Right kidney (tissue), 1 donor: ENCODE measurements around the gene EIF2AK2.
A peak's percentile ranks its signal among the peaks of the same experiment; 100 is the strongest.

Source experiments
- DNase-seq: peaks from one replicate; pipeline ENCODE4 v3.0.0-alpha.2; 2016

EIF2AK2 gene

DNA sequence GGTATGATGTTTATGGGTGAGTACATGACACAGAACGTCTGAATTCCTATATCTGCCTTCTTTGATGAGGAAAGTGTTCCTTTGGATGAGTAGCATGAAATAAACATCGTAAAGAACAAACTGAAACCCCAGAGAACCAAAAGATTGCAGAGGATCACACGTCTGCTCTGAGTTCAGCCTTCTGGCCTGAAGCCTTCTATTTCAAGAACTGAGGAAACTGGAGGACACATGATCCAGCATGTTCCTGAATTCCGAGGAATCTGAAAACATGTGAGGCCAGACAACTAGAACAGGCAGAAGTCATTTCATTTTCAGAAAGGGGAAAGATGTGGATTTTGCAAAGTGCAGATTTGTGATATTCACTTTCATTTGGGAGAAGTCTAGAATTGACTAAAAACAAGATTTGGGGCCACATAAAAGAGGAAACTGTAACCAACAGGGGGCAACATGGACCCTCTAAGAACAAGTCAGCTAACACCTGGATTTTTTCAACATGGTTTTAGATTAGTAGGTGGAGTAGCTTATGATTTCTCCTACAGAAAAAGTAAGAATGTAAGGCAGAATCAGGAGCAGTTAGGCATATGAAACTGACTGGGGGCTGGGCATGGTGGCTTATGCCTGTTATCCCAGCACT lies 23.3 kb upstream of the EIF2AK2 start:
- no peak for DNase-seq

- no peak for DNase-seq
Measured at GRCh38 chr2:37173741-37174140, 17.0 kb upstream of the EIF2AK2 start.

GRCh38 chr2:37171624-37171950 lies 14.8 kb upstream of the EIF2AK2 start:
- no peak for DNase-seq

GRCh38 chr2:37168217-37168981 lies 11.6 kb upstream of the EIF2AK2 start:
- no peak for DNase-seq

DNA sequence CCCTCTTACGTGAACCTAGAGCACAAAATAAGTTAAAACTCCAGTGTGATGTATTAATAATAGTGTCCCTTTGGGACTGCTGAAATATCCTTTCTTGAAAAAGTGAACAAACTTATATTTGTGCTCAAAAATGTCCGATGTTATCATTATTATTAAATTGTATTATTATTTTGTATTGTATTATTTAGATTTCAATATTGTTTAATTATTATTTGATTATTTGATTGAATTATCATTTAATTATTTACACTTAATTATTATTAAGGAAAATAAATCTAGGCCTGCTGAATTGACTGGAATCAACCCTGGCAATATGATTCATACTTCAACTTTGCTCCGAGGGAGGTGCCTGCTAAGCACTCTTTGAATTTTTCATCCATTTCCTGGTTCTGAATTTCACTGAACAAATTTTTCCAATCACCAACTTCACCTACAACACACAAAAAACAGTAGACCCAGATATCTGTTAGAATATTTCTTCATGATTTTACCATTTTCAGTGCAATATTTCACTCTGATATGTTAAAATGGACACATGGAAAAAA lies 10.9 kb upstream of the EIF2AK2 start:
- no peak for DNase-seq

DNA sequence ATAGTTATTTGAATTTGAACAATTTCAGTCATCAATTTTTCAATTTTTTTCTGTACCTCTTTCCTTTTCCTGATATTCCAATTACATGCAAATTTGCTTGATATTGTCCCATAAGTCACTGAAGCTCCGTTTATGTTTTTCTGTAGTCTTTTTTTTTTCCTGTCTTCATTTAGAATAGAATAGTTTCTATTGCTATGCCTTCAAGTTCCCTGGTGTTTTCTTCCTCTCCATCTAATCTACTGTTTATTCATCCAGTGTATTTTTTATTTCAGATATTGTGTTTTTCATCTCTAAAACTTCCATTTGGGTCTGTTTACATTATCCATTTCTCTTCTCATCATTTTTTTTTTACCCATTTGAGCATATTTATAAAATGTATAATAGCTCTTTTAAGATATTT lies 8.0 kb upstream of the EIF2AK2 start:
- DNase-seq: no peak

GRCh38 chr2:37156071-37156856 lies 516 bp downstream of the EIF2AK2 start:
- peak; percentile 84 for DNase-seq

GRCh38 chr2:37154785-37155184 lies 2.0 kb downstream of the EIF2AK2 start:
- no peak for DNase-seq

GRCh38 chr2:37153224-37153623 lies 3.6 kb downstream of the EIF2AK2 start:
- DNase-seq: no peak

- no peak for DNase-seq
Measured at GRCh38 chr2:37149626-37150322, 7.0 kb downstream of the EIF2AK2 start.

DNA sequence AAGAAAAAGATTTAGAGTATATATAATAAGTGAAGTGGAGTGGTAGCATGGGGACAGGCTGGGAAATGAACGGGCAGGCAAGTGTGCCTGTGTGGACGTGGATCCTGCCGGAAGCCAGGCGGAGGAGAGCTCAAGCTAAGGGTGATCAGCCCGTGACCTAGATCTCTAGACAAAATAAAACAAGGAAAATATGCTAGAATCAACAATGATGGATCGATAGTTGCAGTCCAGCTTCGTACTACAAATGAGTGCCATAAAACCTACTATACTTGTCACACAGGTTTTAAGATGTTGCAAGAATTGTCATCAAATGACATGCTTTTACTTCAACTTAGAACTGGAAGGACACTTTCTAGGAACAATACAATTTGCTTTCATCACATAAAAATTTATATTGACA lies 8.5 kb downstream of the EIF2AK2 start:
- no peak for DNase-seq

DNA sequence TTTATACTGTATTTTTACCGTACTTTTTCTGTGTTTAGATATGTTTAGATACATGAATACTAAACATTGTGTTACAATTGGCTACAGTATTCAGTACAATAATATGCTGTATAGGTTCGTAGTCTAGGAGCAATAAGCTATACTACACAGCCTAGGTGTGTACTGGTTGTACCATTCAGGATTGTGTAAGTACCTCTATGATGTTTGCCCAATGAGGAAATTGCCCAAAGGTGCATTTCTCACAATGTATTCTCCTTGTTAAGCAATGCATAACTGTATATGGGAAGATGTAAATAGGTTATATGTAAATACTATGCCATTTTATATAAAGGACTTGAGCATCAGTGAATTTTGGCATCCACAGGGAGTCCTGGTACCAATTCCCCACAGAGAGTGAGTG lies 10.7 kb downstream of the EIF2AK2 start:
- DNase-seq: no peak

DNA sequence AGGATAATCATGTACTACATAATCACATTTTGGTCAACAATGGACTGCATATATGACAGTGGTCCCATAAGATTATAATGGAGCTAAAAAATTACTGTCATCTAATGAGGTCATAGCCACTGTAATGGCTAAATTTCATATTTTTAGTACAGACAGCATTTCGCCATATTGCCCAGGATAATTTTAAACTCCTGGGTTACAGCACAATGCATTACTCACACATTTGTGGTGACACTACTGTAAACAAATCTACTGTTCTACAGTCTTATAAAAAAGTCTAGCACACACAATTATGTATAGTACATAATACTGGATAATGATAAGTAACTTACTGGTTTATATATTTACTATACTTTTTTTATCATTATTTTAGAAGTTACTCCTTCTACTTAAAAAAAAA lies 12.8 kb downstream of the EIF2AK2 start:
- DNase-seq: no peak

DNA sequence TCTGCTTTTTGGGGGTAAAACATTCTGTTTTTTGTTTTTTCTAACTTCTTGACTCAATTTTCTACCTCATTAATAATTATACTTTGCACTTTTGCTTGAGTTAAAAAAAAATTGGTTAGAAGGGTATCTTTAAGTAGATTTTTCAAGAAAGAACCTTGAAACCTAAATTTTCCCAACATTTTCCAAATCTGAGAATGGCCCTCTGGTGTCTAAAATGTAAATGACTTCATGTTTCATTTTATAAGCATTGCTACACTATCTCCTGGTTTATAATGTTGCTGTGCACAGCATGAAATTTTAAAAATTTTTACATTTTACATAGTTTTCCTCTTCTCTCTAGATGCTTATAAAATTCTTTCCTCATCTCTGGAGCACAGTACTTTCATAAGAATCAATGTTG lies 14.2 kb downstream of the EIF2AK2 start:
- no peak for DNase-seq

DNA sequence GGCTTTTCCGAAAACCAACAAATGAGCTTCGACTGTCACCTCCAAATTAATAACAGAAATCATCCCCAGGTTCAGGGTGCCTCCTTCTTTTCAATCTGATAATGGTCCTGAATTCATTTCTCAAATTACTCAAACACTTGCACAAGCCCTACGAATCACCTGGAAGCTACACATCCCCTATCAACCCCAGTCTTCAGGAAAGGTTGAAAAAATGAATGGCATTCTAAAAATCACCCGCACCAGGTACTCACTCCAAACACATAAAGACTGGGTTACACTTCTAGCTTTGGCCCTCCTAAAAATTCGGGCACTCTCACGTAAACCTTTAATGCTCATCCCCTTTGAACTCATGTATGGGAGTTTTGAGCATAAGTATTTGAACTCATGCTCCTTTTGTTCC lies 23.9 kb downstream of the EIF2AK2 start:
- DNase-seq: no peak

DNA sequence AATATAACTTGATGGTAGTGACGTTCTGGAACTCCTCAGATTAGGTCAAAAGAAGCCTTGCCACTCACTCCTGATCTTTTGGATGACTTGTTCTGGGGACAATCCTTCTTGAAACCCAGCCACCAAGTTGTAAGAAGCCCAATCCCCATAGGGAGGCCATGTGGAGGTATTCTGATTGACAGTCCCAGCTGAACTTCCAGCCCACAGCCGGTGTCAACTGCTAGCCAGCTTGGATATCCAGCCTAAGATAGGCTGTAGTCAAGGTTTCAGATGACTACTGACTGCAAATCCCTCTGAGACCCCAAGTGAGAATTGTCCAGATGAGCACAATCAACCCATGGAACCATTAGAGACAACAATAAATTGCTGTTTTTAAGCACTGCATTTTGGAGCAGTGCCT lies 31.4 kb downstream of the EIF2AK2 start:
- no peak for DNase-seq

DNA sequence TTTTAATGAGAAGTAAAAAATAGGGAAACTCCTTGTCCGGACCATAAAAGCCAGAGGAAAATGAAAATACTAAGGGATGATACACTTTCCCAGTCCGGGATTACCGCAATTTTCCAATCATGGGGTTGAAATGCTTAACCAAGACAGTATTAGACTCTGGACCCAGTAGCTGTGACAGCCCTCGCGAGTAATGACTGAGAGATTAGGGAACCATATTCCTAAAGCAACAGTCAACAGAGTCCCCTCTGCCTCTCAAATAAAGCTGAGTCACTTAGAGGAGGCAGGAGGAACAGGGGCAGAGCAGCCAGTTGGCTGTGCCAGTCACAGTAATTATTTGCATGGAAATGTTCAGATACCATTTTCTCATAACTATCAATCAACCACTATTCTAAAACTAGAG lies 37.6 kb downstream of the EIF2AK2 start:
- no peak for DNase-seq

DNA sequence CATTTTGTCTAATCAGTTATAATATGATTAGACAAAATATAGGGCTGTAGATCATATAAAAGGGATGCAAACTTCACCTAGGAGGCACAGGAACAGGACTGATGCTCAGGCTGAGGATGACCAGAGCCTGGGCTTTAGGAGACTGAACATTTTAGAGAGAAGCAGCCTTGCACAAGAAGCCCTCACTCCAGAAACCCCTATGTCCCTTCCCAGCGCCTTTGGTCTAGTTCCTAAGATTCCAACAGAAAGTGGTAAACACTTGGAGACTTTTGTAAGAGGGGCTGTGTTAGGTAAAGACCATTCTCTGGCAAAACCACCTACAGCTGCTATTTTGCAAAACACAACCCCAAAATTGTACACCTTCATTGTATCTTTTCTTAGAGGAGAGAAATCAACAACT lies 39.2 kb downstream of the EIF2AK2 start:
- DNase-seq: no peak

- no peak for DNase-seq
Measured at GRCh38 chr2:37111958-37112357, 44.8 kb downstream of the EIF2AK2 start.

- DNase-seq: no peak
Measured at GRCh38 chr2:37110306-37111212, 46.2 kb downstream of the EIF2AK2 start.

DNA sequence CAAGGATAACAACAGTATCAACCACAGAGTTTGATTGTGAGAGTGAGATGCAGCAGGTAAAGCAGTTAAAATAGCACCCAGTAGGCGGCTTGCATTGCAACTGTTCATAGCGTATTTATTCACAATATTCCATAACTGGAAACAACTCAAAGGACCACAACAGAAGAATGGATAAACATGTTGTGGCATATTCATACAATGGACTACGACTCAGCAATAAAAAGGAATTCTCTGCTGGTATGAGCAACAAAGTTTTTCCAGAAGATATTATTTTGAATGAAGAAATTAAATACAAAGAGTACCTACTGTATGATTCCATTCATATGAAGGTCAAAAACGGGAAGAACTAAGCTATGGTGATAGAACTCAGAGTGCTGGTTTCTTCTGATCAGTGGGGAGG lies 47.3 kb downstream of the EIF2AK2 start:
- DNase-seq: no peak

DNA sequence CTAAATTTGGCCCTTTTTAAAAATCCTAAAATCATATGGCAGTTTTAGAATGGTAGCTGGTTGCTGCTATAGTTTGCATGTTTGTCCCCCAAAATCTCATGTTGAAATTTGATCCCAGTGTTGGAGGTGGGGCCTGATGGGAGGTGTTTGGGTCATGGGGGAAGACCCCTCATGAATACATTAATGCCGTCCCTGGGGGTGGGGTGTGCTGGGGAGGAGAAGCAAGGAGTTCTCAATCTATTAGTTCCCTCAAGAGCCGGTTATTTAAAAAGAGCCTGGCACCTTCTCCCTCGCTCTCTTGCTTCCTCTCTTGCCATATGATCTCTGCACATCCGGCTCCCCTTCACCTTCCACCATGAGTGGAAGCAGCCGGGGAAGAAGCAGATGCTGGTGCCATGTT lies 51.6 kb downstream of the EIF2AK2 start:
- no peak for DNase-seq
